GM12891 (cell line): Measurements from ENCODE around the gene IFIT2.

Experiments
- PAX5 ChIP-seq: IDR thresholded peaks from 2 replicates; pipeline ENCODE4 v1.6.1; 2011; ENCODE audit warnings: low read length, moderate library complexity, mild to moderate bottlenecking; ENCODE audit not compliant: insufficient read depth, severe bottlenecking
- POLR2A ChIP-seq: IDR thresholded peaks from 2 replicates; pipeline ENCODE4 v1.6.1; 2011; ENCODE audit warnings: low read depth, low read length, control low read depth
- POLR2AphosphoS5 ChIP-seq: IDR thresholded peaks from 2 replicates; pipeline ENCODE4 v1.6.1; 2011; ENCODE audit warnings: low read depth, low read length, control low read depth
- POU2F2 ChIP-seq: IDR thresholded peaks from 2 replicates; pipeline ENCODE4 v1.6.1; 2011; ENCODE audit warnings: low read depth, mild to moderate bottlenecking, control low read depth, low read length, moderate library complexity
- SPI1 ChIP-seq: IDR thresholded peaks from 2 replicates; pipeline ENCODE4 v1.6.1; 2011; ENCODE audit warnings: low read depth, low read length, control low read depth
- TAF1 ChIP-seq: IDR thresholded peaks from 2 replicates; pipeline ENCODE4 v1.6.1; 2011; ENCODE audit warnings: low read depth, low read length, control low read depth

- TF ChIP-seq POLR2AphosphoS5 (no peak), TAF1 (no peak), POLR2A (no peak), PAX5 (no peak), SPI1 (no peak), POU2F2 (no peak)
These were observed 1.3 kb downstream of the IFIT2 start for GRCh38 chr10:89303161-89303560.
